ENCODE data around the gene FBN1. TPM values are rescaled to one million over a fixed set of nuclear protein-coding genes. Genes with fewer than 3 reads are reported as not detected.

The FBN1 gene
- total RNA-seq, 1 donor from 2014 or later = 0.62 TPM

DNA sequence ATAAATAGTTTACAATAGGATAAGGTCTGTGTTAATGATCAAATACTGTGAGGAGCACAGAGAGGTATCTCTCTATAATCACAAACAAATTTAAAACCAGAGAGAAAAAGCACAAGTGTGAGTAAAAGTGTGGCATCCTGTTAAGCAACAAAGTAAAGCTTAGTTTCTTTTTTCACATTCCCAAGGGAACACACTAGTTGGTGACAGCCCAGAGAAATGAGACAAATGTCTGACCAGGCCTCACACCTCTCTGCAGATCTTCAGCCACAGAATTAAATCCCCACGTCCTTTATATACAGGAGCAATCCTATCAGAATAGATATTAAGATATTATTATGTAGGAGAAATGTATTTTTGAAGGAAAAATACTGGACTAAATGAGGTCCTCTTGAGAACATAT lies 2.7 kb downstream of the FBN1 start:
- POLR2A ChIA-PET = no interaction called here
- Mint-ChIP-seq H3K27me3 (peaks cover 26% of the 10 kb centered on the region), H3K27ac (no peak overlapping the region), H3K9me3 (no peaks in the 10 kb centered on the region), H3K36me3 (ENCODE audit: low read depth) (no peaks in the 10 kb centered on the region), H3K4me3 (no peak overlapping the region), H3K4me1 (peaks cover 7% of the 10 kb centered on the region)
- intact Hi-C loops (cut with micrococcal nuclease) = no loop called here
- ATAC-seq (ENCODE audit: low read depth) = no peak
- TF ChIP-seq, protein P1, sequence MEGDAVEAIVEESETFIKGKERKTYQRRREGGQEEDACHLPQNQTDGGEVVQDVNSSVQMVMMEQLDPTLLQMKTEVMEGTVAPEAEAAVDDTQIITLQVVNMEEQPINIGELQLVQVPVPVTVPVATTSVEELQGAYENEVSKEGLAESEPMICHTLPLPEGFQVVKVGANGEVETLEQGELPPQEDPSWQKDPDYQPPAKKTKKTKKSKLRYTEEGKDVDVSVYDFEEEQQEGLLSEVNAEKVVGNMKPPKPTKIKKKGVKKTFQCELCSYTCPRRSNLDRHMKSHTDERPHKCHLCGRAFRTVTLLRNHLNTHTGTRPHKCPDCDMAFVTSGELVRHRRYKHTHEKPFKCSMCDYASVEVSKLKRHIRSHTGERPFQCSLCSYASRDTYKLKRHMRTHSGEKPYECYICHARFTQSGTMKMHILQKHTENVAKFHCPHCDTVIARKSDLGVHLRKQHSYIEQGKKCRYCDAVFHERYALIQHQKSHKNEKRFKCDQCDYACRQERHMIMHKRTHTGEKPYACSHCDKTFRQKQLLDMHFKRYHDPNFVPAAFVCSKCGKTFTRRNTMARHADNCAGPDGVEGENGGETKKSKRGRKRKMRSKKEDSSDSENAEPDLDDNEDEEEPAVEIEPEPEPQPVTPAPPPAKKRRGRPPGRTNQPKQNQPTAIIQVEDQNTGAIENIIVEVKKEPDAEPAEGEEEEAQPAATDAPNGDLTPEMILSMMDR (IDR thresholded peaks at IDR 0.05) = no peak
- CTCF ChIA-PET = no interaction called here
- no peak for DNase-seq

DNA sequence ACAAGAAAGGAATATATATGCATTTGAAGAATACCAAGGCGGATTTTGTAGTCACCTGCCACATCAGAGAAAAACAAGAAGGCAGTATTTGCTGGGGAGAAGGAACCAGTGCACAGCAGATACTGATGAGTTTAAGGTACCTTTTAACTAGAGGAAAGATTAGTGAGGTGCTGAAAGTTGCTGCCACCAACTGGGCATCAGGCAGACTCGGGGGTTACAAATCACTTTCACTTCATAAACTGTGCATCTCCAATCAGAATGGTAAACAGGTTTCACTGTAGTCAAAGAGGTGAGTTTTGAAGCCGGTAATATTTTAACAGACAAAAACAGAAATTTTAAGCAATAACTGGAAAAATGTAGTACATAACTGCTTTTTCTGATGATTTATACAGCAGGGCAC lies 4.1 kb downstream of the FBN1 start:
- ATAC-seq (ENCODE audit: low read depth) (no peak), DNase-seq (no peak)
- no peaks in the 10 kb centered on the region for H3K9me3 Mint-ChIP-seq
- TF ChIP-seq, protein P1 (IDR thresholded peaks at IDR 0.05) = no peak
- intact Hi-C loops (cut with micrococcal nuclease) = no loop called here
- ChIA-PET CTCF (no interaction called here), POLR2A (no interaction called here)
- H3K4me3 Mint-ChIP-seq = no peak overlapping the region
- H3K27ac Mint-ChIP-seq = no peak overlapping the region
- H3K36me3 Mint-ChIP-seq (ENCODE audit: low read depth) = no peaks in the 10 kb centered on the region
- peaks cover 18% of the 10 kb centered on the region for H3K27me3 Mint-ChIP-seq
- peaks cover 7% of the 10 kb centered on the region for H3K4me1 Mint-ChIP-seq

DNA sequence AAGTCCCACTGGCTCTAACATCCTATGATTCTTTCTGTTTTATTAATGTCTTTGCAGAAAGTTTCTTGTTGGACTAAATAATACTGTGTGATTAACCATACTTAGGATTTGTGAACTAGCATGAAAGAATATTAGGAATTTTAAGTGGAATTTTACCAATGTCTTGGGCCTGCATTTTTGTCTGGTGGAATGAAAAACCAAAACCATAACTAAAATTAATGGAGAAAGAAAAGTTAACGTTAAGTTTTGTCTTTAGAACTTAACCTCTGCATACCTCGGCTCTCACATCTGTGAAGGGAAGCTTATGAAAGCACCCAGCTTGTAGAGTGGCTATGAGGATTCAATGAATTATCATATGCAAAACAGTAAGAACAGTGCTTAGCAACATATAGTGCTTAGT lies 6.5 kb downstream of the FBN1 start:
- Mint-ChIP-seq H3K27ac (no peak overlapping the region), H3K27me3 (peaks cover 11% of the 10 kb centered on the region), H3K4me3 (no peak overlapping the region), H3K9me3 (no peaks in the 10 kb centered on the region), H3K4me1 (peaks cover 1% of the 10 kb centered on the region), H3K36me3 (ENCODE audit: low read depth) (no peaks in the 10 kb centered on the region)
- DNase-seq (no peak), ATAC-seq (ENCODE audit: low read depth) (no peak)
- TF ChIP-seq, protein P1 (IDR thresholded peaks at IDR 0.05) = no peak
- intact Hi-C loops (cut with micrococcal nuclease) = no loop called here
- CTCF ChIA-PET = no interaction called here
- POLR2A ChIA-PET = no interaction called here

DNA sequence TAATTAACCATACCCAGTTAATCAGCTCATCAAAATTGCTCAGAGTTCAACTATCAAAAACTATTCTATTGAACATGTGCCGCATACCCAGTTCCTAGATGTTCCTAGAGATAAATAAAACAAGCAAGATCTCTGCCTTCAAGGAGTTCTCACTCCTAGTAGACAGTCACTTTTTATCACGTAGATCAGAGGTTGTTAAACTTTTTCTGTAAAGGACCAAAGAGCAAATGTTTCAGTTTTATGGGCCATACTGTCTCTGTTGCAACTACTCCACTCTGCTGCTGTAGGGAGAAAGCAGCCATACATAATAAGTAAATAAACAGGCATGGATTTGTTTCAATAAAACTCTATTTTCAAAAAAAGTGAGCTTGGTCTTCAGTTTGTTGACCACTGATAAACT lies 7.9 kb downstream of the FBN1 start:
- DNase-seq (no peak), ATAC-seq (ENCODE audit: low read depth) (no peak)
- H3K27me3 Mint-ChIP-seq = peaks cover 2% of the 10 kb centered on the region
- no peak overlapping the region for H3K27ac Mint-ChIP-seq
- H3K4me1 Mint-ChIP-seq = no peaks in the 10 kb centered on the region
- H3K36me3 Mint-ChIP-seq (ENCODE audit: low read depth) = no peaks in the 10 kb centered on the region
- ChIA-PET CTCF (no interaction called here), POLR2A (no interaction called here)
- no peaks in the 10 kb centered on the region for H3K9me3 Mint-ChIP-seq
- TF ChIP-seq, protein P1 (IDR thresholded peaks at IDR 0.05) = no peak
- H3K4me3 Mint-ChIP-seq = no peak overlapping the region
- intact Hi-C loops (cut with micrococcal nuclease) = no loop called here

DNA sequence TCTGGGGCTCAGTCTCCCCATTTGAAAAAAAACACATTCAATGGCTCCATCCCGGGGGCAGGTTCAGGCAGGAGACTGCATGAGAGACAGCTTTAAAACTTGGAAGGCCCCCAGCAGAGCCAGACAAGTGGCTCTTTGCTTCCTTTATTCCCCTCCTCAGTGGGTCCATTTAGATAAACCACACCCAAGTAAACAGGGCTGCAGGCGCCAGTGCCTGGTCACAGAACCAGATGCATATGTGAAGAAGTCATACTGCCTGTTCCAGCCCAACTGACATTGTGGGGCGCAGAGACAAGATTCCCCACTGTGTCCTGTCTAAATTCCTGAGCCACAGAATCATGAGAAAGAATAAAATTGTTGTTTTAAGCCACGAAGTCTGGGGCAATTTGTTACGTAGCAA lies 9.0 kb downstream of the FBN1 start:
- TF ChIP-seq, protein P1 (IDR thresholded peaks at IDR 0.05) = no peak
- Mint-ChIP-seq H3K4me1 (no peaks in the 10 kb centered on the region), H3K36me3 (ENCODE audit: low read depth) (no peaks in the 10 kb centered on the region), H3K4me3 (no peak overlapping the region), H3K27me3 (peaks cover 2% of the 10 kb centered on the region), H3K9me3 (no peaks in the 10 kb centered on the region), H3K27ac (no peak overlapping the region)
- ChIA-PET CTCF (no interaction called here), POLR2A (no interaction called here)
- ATAC-seq (ENCODE audit: low read depth) = no peak
- intact Hi-C loops (cut with micrococcal nuclease) = no loop called here
- DNase-seq = no peak
